K562 (cell line): ENCODE data around the gene CSNK1D. TPM values are rescaled to one million over a fixed set of nuclear protein-coding genes. Genes with fewer than 3 reads are reported as not detected.
A peak's percentile ranks its signal among the peaks of the same experiment; 100 is the strongest.

Source experiments
- ESRRB ChIP-seq: fragments of 250-450 bp; sonication (Bioruptor Pico); IDR thresholded peaks from 2 replicates; pipeline ENCODE4 v1.5.0; 2020; ENCODE audit warnings: mild to moderate bottlenecking, moderate library complexity, borderline replicate concordance
- GABPB2 ChIP-seq: fragments of 250-450 bp; sonication (Bioruptor Pico); conservative IDR thresholded peaks from 2 replicates; pipeline ENCODE4 v1.5.1; 2021; ENCODE audit warnings: mild to moderate bottlenecking
- HLTF ChIP-seq: fragments of 450-650 bp; IDR thresholded peaks from 2 replicates; pipeline ENCODE4 v1.6.1; 2016
- JUND ChIP-seq, 2 experiments: IDR thresholded peaks; 2 replicates in 1 of 2; 3 replicates in 1 of 2; pipeline ENCODE4 v1.6.1; 2011; ENCODE audit warnings: borderline replicate concordance in 2 of 2, low read depth in 2 of 2, low read length in 2 of 2, improper control_type of control experiment in 1 of 2, missing biosample characterization in 1 of 2, missing genetic modification characterization in 1 of 2, missing genetic modification reagents in 1 of 2
- KAT7 ChIP-seq: sonication (generic); formaldehyde crosslinking; IDR thresholded peaks from 2 replicates; pipeline ENCODE4 v1.8.0; 2022; ENCODE audit warnings: missing genetic modification reagents, mild to moderate bottlenecking, borderline replicate concordance
- NCOR1 ChIP-seq: fragments of 450-650 bp; IDR thresholded peaks from 2 replicates; pipeline ENCODE4 v1.6.1; 2016; ENCODE audit warnings: mild to moderate bottlenecking, moderate library complexity
- PHB2 ChIP-seq: fragments of 450-650 bp; IDR thresholded peaks from 2 replicates; pipeline ENCODE4 v1.6.1; 2017; ENCODE audit warnings: low read depth
- PHTF2 ChIP-seq: fragments of 250-450 bp; sonication (Bioruptor Pico); IDR thresholded peaks from 2 replicates; pipeline ENCODE4 v1.5.0; 2021; ENCODE audit warnings: mild to moderate bottlenecking
- PYGO2 ChIP-seq: fragments of 450-650 bp; IDR thresholded peaks from 2 replicates; pipeline ENCODE4 v1.6.1; 2016; ENCODE audit warnings: mild to moderate bottlenecking, missing genetic modification characterization, moderate library complexity, missing compliant biosample characterization
- TAF7 ChIP-seq: fragments of 450-650 bp; IDR thresholded peaks from 2 replicates; pipeline ENCODE4 v1.6.1; 2016; ENCODE audit warnings: missing genetic modification characterization, missing compliant biosample characterization
- TBP ChIP-seq: optimal IDR thresholded peaks from 2 replicates; pipeline ENCODE3; 2011; ENCODE audit warnings: low read depth, low read length, improper control_type of control experiment
- ZC3H4 ChIP-seq: sonication (generic); formaldehyde crosslinking; IDR thresholded peaks from 2 replicates; pipeline ENCODE4 v1.9.0; 2021; ENCODE audit warnings: missing genetic modification reagents, borderline replicate concordance
- ZFP1 ChIP-seq: fragments of 450-650 bp; formaldehyde crosslinking; IDR thresholded peaks from 2 replicates; pipeline ENCODE4 v1.4.0; 2020; ENCODE audit warnings: mild to moderate bottlenecking, mixed read lengths
- ZNF12 ChIP-seq: sonication (generic); formaldehyde crosslinking; IDR thresholded peaks from 2 replicates; pipeline ENCODE4 v1.4.0; 2020; ENCODE audit warnings: mild to moderate bottlenecking, missing genetic modification reagents
- ZNF764 ChIP-seq: fragments of 250-450 bp; sonication (Bioruptor Pico); IDR thresholded peaks from 2 replicates; pipeline ENCODE4 v1.4.0; 2020; ENCODE audit warnings: low read depth, mild to moderate bottlenecking, moderate library complexity
- polyA plus RNA-seq, 8 experiments: library from polyadenylated mRNA; depleted of rRNA in 4 of 8; stranded (reverse) in 5 of 8; unstranded in 3 of 8; fragments of >200 nt; fragmentation: Nextera tagmentation in 2 of 8; fragmentation: Illumina TruSeq in 1 of 8; extraction: Ambion mirVana in 2 of 8; extraction: Trizol in 1 of 8; gene quantifications; 2 replicates each; pipeline versions ENCODE4 v1.2.1 to v1.2.3, GENCODE V29; 2011 to 2014; ENCODE audit warnings: inconsistent platforms in 1 of 8, missing spikeins in 1 of 8
- total RNA-seq, 7 experiments: library from RNA; depleted of rRNA in 6 of 7; stranded (reverse); fragments of >200 nt in 6 of 7; fragmentation: Illumina TruSeq in 2 of 7; extraction: Trizol in 2 of 7; gene quantifications; 2 replicates each; pipeline versions ENCODE4 v1.2.1 to v1.2.3, GENCODE V29; 2011 to 2021; ENCODE audit warnings: low replicate concordance in 1 of 7
- TF ChIP-seq, protein P1 (sequence below): fragments of 450-650 bp; conservative IDR thresholded peaks from 2 replicates; pipeline ENCODE4 v1.6.1; 2016; ENCODE audit warnings: missing genetic modification characterization, low read depth, mild to moderate bottlenecking, control low read depth, missing compliant biosample characterization
- TF ChIP-seq, protein P2 (sequence below): fragments of 250-450 bp; sonication (Bioruptor Pico); IDR thresholded peaks from 2 replicates; pipeline ENCODE4 v1.5.0; 2020; ENCODE audit warnings: mild to moderate bottlenecking, borderline replicate concordance
- TF ChIP-seq, protein P3 (sequence below): fragments of 450-650 bp; IDR thresholded peaks from 2 replicates; pipeline ENCODE4 v1.6.1; 2017; ENCODE audit warnings: mild to moderate bottlenecking, moderate library complexity
- TF ChIP-seq, protein P4 (sequence below): IDR thresholded peaks from 2 replicates; pipeline ENCODE4 v1.6.1; 2012; ENCODE audit warnings: low read depth, low read length, improper control_type of control experiment, borderline replicate concordance
- TF ChIP-seq, protein P5 (sequence below): fragments of 450-650 bp; IDR thresholded peaks from 2 replicates; pipeline ENCODE4 v1.6.1; 2016; ENCODE audit warnings: low read depth, mild to moderate bottlenecking, moderate library complexity

Gene CSNK1D
- total and polyA plus RNA-seq, 9 of the 15 experiments (the other 6 are each of a cell fraction or from before 2014, with no cell fraction given), result 6.5 to 133 (median 41.3) TPM

DNA sequence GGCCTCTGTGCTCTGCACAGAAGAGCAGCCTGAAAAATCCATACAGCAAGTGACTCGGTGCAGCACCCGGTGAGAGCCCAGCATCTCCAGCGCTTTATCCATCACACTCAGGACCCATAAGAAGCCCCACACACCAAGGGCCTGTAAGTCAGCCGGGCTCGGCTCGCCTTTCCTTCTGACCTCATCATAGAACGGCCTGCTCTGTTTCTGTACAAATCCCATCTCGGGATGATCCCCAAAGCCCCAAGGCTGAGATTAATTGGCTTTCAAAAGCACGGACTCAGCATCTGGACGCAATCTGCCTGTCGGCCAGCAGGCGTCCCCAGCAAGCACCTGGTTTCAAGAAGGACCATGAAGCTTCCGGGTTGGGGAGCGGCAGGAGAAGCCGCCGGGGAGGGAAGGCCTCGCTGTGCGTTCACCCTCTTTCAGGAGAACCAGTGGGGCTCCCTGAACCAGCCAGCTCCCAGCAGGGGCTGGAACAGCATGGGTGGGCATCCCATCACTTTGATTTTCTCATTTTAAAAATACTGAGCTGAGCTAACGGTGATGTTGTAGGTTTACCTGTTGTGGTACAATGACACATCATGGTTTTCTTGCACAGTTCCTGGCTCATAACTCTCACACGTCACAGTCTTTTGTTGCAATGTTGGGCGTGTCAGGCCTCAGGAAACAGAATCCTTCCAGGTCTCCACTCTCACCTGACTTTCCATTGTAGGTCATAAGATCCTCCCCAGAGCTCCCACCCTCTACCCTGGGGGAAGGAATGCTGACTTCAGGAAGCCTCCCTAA lies 67.6 kb downstream of the CSNK1D start (continued):
- TF ChIP-seq KAT7 (CRISPR knock-in tag) (no peak), PHTF2 (CRISPR knock-in tag) (no peak), JUND (IDR thresholded peaks at IDR 0.05; ENCODE audit: borderline replicate concordance, low read depth, low read length) (peak; percentile 56), JUND (tag; IDR thresholded peaks at IDR 0.05; ENCODE audit: borderline replicate concordance, low read depth, low read length) (peak; percentile 75; the same call in 2 of the 3 replicates), ESRRB (no peak), ZFP1 (CRISPR knock-in tag) (no peak), ZNF12 (CRISPR knock-in tag) (no peak), TBP (no peak), HLTF (no peak), GABPB2 (CRISPR knock-in tag) (no peak), NCOR1 (no peak), PHB2 (no peak), TAF7 (no peak), PYGO2 (no peak), ZC3H4 (no peak), ZNF764 (CRISPR knock-in tag) (no peak)
- TF ChIP-seq, protein P1, sequence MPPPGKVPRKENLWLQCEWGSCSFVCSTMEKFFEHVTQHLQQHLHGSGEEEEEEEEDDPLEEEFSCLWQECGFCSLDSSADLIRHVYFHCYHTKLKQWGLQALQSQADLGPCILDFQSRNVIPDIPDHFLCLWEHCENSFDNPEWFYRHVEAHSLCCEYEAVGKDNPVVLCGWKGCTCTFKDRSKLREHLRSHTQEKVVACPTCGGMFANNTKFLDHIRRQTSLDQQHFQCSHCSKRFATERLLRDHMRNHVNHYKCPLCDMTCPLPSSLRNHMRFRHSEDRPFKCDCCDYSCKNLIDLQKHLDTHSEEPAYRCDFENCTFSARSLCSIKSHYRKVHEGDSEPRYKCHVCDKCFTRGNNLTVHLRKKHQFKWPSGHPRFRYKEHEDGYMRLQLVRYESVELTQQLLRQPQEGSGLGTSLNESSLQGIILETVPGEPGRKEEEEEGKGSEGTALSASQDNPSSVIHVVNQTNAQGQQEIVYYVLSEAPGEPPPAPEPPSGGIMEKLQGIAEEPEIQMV (tag), result no peak
- TF ChIP-seq, protein P2, sequence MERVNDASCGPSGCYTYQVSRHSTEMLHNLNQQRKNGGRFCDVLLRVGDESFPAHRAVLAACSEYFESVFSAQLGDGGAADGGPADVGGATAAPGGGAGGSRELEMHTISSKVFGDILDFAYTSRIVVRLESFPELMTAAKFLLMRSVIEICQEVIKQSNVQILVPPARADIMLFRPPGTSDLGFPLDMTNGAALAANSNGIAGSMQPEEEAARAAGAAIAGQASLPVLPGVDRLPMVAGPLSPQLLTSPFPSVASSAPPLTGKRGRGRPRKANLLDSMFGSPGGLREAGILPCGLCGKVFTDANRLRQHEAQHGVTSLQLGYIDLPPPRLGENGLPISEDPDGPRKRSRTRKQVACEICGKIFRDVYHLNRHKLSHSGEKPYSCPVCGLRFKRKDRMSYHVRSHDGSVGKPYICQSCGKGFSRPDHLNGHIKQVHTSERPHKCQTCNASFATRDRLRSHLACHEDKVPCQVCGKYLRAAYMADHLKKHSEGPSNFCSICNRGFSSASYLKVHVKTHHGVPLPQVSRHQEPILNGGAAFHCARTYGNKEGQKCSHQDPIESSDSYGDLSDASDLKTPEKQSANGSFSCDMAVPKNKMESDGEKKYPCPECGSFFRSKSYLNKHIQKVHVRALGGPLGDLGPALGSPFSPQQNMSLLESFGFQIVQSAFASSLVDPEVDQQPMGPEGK (CRISPR knock-in tag), result no peak
- TF ChIP-seq, protein P3, sequence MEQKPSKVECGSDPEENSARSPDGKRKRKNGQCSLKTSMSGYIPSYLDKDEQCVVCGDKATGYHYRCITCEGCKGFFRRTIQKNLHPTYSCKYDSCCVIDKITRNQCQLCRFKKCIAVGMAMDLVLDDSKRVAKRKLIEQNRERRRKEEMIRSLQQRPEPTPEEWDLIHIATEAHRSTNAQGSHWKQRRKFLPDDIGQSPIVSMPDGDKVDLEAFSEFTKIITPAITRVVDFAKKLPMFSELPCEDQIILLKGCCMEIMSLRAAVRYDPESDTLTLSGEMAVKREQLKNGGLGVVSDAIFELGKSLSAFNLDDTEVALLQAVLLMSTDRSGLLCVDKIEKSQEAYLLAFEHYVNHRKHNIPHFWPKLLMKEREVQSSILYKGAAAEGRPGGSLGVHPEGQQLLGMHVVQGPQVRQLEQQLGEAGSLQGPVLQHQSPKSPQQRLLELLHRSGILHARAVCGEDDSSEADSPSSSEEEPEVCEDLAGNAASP, result no peak
- TF ChIP-seq, protein P4, sequence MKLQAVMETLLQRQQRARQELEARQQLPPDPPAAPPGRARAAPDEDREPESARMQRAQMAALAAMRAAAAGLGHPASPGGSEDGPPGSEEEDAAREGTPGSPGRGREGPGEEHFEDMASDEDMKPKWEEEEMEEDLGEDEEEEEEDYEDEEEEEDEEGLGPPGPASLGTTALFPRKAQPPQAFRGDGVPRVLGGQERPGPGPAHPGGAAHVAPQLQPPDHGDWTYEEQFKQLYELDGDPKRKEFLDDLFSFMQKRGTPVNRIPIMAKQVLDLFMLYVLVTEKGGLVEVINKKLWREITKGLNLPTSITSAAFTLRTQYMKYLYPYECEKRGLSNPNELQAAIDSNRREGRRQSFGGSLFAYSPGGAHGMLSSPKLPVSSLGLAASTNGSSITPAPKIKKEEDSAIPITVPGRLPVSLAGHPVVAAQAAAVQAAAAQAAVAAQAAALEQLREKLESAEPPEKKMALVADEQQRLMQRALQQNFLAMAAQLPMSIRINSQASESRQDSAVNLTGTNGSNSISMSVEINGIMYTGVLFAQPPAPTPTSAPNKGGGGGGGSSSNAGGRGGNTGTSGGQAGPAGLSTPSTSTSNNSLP, result no peak
- TF ChIP-seq, protein P5, sequence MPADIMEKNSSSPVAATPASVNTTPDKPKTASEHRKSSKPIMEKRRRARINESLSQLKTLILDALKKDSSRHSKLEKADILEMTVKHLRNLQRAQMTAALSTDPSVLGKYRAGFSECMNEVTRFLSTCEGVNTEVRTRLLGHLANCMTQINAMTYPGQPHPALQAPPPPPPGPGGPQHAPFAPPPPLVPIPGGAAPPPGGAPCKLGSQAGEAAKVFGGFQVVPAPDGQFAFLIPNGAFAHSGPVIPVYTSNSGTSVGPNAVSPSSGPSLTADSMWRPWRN, result no peak
